Transverse colon (tissue), 4 donors: ENCODE results near the gene KRT71.

Experiments used
- EP300 ChIP-seq: sonication (generic); formaldehyde crosslinking; IDR thresholded peaks from one replicate; pipeline ENCODE4 v1.6.1; 2017; ENCODE audit warnings: antibody characterized with exemption, low read depth
- POLR2A ChIP-seq: fragments of 450-650 bp; IDR thresholded peaks from one replicate; pipeline ENCODE4 v1.6.1; 2016; ENCODE audit warnings: antibody characterized with exemption, mild to moderate bottlenecking, moderate library complexity
- POLR2AphosphoS5 ChIP-seq, 3 donors: sonication (generic); formaldehyde crosslinking; IDR thresholded peaks; one replicate each; pipeline ENCODE4 v1.6.1; 2016; ENCODE audit warnings: antibody characterized with exemption in 3 of 3
- TF ChIP-seq, protein P1 (sequence below), 5 experiments: fragments of 200-600 bp in 3 of 5; fragments of 450-650 bp in 2 of 5; sonication (generic) in 3 of 5; IDR thresholded peaks; 1 replicate in 2 of 5; 2 replicates in 3 of 5; pipeline ENCODE4 v1.5.1; 2016 to 2017; ENCODE audit warnings: antibody characterized with exemption in 5 of 5, inconsistent platforms in 3 of 5, mild to moderate bottlenecking in 2 of 5, moderate library complexity in 1 of 5

GRCh38 chr12:52542785-52543318 is 10.1 kb downstream of the KRT71 start:
- TF ChIP-seq, protein P1, sequence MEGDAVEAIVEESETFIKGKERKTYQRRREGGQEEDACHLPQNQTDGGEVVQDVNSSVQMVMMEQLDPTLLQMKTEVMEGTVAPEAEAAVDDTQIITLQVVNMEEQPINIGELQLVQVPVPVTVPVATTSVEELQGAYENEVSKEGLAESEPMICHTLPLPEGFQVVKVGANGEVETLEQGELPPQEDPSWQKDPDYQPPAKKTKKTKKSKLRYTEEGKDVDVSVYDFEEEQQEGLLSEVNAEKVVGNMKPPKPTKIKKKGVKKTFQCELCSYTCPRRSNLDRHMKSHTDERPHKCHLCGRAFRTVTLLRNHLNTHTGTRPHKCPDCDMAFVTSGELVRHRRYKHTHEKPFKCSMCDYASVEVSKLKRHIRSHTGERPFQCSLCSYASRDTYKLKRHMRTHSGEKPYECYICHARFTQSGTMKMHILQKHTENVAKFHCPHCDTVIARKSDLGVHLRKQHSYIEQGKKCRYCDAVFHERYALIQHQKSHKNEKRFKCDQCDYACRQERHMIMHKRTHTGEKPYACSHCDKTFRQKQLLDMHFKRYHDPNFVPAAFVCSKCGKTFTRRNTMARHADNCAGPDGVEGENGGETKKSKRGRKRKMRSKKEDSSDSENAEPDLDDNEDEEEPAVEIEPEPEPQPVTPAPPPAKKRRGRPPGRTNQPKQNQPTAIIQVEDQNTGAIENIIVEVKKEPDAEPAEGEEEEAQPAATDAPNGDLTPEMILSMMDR (IDR thresholded peaks at IDR 0.05), result no peak
- no peak for TF ChIP-seq POLR2A
- no peak for TF ChIP-seq POLR2AphosphoS5 (IDR thresholded peaks at IDR 0.05)
- TF ChIP-seq EP300, result no peak
